ENCODE results near the gene FLT1. TPM values are rescaled to one million over a fixed set of nuclear protein-coding genes. Genes with fewer than 3 reads are reported as not detected.

The FLT1 gene
- total RNA-seq, 1 donor from 2014 or later, result 46.0 TPM

GRCh38 chr13:28438598-28439334, 56.2 kb downstream of the FLT1 start:
- no peak for TF ChIP-seq CTCF (IDR thresholded peaks at IDR 0.05)
- intact Hi-C loops (cut with DNase I), result no loop called here
- no peaks in the 10 kb centered on the region for H3K36me3 ChIP-seq
- H3K4me3 ChIP-seq, result no peak overlapping the region
- DNase-seq (ENCODE audit: low spot score in 2 of 2), result no peak
- H3K27ac ChIP-seq, result no peak overlapping the region
- H3K27me3 ChIP-seq, result no peaks in the 10 kb centered on the region
- peaks cover 0 to 9% of the 10 kb centered on the region in 2 donors for H3K9me3 ChIP-seq
- no peaks in the 10 kb centered on the region for H3K4me1 ChIP-seq

- TF ChIP-seq CTCF (IDR thresholded peaks at IDR 0.05), result no peak
- Histone ChIP-seq H3K4me1 (no peaks in the 10 kb centered on the region), H3K4me3 (no peak overlapping the region), H3K9me3 (peaks cover 0 to 2% of the 10 kb centered on the region in 2 donors), H3K36me3 (no peaks in the 10 kb centered on the region), H3K27me3 (no peaks in the 10 kb centered on the region), H3K27ac (no peak overlapping the region)
- intact Hi-C loops (cut with DNase I), result no loop called here
- DNase-seq (ENCODE audit: low spot score in 2 of 2), result no peak
These were observed 56.9 kb downstream of the FLT1 start for GRCh38 chr13:28438067-28438466.

- no peaks in the 10 kb centered on the region for H3K4me1 ChIP-seq
- intact Hi-C loops (cut with DNase I), result no loop called here
- H3K27ac ChIP-seq, result no peak overlapping the region
- no peak overlapping the region for H3K4me3 ChIP-seq
- no peaks in the 10 kb centered on the region for H3K36me3 ChIP-seq
- DNase-seq (ENCODE audit: low spot score in 2 of 2), result no peak
- H3K27me3 ChIP-seq, result no peaks in the 10 kb centered on the region
- no peaks in the 10 kb centered on the region for H3K9me3 ChIP-seq
- no peak for TF ChIP-seq CTCF (IDR thresholded peaks at IDR 0.05)
These were observed 59.0 kb downstream of the FLT1 start for GRCh38 chr13:28435917-28436316.

GRCh38 chr13:28434926-28435325, 60.0 kb downstream of the FLT1 start:
- no peaks in the 10 kb centered on the region for H3K27me3 ChIP-seq
- no peak for TF ChIP-seq CTCF (IDR thresholded peaks at IDR 0.05)
- no peak overlapping the region for H3K27ac ChIP-seq
- no peaks in the 10 kb centered on the region for H3K36me3 ChIP-seq
- no peak overlapping the region for H3K4me3 ChIP-seq
- no peaks in the 10 kb centered on the region for H3K4me1 ChIP-seq
- no peak for DNase-seq (ENCODE audit: low spot score in 2 of 2)
- intact Hi-C loops (cut with DNase I), result no loop called here
- no peaks in the 10 kb centered on the region for H3K9me3 ChIP-seq

GRCh38 chr13:28432816-28433560, 61.9 kb downstream of the FLT1 start:
- no peaks in the 10 kb centered on the region for H3K9me3 ChIP-seq
- H3K36me3 ChIP-seq, result no peaks in the 10 kb centered on the region
- intact Hi-C loops (cut with DNase I), result no loop called here
- H3K4me1 ChIP-seq, result no peaks in the 10 kb centered on the region
- no peak overlapping the region for H3K4me3 ChIP-seq
- no peak for TF ChIP-seq CTCF (IDR thresholded peaks at IDR 0.05)
- no peaks in the 10 kb centered on the region for H3K27me3 ChIP-seq
- no peak overlapping the region for H3K27ac ChIP-seq
- DNase-seq (ENCODE audit: low spot score in 2 of 2), result no peak

Data from ascending aorta (tissue), 2 donors.